Measurements from ENCODE around the gene WBP2NL.

GRCh38 chr22:41974691-41975290 lies 23.8 kb upstream of the WBP2NL start:
- TF ChIP-seq CTCF (IDR thresholded peaks at IDR 0.05) (no peak), POLR2AphosphoS5 (IDR thresholded peaks at IDR 0.05; ENCODE audit: insufficient read depth in 1 of 2, low read depth in 1 of 2) (no peak), POLR2A (IDR thresholded peaks at IDR 0.05) (no peak)

Data from vagina (tissue), 2 donors.